ENCODE data around the gene CELA1.
"Not testable (repeated sequence)": the region's sequence is repeated elsewhere in the genome, so short reads cannot be mapped to it uniquely, and the experiment has no call there.

The CELA1 gene

DNA sequence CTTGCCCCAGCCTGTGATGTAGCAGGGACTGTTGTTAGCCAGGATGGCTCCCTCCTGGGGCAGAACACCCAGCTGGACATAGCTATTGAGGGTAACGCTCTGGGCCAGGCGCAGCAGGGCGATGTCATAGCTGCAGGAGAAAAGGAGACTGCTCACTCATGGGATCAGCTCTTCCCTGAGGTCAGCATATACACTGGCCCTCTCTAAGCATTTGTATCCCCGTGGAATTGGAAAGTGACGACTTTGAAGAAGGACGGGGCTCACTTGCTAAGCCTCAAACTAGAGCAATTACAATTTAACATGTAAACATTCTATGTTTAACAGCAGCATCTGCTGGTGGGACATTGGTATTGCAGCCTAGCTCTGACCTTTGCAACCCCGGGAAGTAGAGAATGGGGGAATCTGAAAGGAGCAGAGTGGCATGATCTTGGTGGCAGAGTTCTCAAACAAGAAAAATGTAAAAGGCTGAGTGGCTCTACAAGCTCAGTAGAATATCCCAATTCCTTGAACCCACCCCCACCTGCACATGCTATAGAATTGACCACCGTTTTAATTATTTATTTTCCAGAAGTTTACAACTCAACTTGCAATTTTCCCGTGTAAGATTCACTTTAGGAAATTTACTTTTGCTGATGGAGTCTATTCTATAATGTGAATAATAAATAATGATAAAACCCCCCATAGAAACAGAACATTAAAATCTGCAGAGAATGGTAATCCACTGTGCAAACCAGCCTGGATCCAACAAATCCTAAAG is 5.0 kb downstream of the CELA1 start:
- DNase-seq, result peak; percentile 55

DNA sequence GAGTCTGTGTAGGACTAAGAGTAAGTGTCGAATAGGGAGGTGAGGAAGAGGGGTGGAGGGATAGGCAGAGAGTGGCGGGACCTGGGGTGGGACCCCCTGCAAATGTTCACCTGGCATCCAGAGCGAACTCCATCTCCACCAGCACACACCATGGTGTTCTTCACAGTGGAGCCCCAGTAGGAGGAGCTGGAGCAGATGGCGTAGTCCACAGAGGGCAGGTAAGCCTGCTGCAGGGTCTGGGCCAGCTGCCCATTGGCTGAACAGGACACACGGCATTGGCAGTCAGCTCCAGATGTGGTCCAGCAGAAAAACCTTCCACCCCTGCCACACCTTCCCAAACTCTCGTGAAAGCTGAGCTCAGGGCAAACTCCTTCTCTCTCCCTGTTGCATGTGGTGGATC is 6.7 kb downstream of the CELA1 start:
- no peak for DNase-seq

DNA sequence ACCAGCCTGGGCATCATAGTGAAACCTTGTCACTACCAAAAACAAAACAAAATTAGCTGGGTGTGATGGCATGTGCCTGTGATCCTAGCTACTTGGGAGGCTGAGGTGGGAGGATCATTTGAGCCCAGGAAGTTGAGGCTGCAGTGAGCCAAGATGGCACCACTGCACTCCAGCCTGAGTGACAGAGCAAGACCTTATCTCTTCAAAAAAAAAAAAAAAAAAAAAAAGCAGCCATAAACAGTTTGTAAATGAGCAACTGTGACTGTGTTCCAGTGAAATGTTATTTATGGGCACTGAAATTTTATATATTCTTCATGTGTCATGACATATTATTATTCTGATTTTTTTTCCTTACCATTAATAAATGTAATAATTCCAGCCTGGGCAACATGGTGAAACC is 9.1 kb downstream of the CELA1 start:
- not testable (repeated sequence) for DNase-seq

DNA sequence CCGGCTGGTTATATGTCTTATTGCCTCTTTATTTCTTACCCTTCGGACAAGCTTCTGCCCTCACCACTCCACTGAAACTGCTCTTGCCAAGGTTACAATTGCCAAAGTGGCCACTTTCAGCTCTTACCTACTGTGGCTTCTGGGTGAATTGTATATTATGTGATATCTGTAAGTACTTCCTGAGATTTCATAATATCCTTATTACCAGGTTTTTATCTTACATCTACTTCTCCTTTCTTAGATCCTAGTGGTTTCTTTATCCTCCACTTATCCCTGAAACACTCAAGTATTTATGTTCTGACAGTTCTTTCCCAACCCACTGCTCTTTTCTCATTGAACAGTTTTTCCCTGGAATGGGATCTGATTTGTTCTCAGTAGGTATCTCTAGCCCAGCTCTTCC is 10.5 kb downstream of the CELA1 start:
- DNase-seq, result no peak

DNA sequence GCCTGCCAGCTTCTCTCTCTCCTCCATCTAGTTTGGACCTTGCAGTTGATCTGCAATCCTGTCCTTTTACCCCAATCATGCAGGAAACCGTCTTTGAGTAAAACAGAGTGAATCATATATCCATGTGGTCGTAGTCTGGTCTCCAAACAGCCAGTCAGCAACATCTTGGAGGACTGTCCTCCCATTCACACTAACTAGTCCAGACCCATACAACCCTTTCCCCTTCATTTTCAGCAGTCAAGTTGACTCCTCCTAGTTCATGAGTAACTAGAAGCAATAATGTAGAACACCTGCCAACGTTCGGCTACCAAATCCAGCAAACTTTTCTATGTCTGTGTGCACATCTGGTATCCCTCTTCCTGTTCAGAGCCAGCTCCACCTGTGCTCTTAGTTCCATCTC is 11.7 kb downstream of the CELA1 start:
- DNase-seq, result no peak

DNA sequence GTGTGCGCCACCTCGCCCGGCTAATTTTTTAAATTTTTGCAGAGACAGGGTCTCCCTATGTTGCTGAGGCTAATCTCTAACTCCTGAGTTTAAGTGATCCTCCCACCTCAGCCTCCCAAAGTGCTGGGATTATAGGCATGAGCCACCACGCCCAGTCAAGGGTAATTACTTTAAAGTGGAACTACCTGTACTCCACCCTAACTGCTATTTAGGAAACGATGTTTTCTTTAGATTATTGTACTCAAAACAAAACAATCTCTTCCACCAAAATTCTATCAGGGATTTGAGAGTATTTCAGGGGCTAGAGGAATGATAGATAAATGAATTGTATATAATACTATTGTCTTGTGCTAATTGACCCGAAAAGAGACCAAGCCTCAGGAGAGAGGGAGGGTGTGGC is 12.9 kb downstream of the CELA1 start:
- DNase-seq, result no peak

DNA sequence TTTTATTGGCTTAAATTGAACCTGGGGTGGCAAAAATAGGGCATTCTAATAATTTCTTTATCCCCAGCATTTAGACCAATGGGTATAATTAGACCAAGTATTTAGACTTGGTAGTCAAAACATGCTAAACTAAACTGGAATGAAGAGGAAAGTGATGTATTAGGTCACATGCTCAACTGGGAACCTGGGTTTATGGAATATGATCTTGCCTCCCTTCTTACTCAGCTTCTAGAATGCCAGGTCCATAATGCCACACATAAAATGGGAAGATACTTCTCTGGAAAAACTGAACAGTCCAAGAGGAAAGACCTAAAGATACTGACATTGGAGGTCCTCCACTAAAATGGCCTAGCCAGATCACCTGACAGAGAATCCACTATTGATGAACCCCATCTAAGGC is 16.3 kb downstream of the CELA1 start:
- DNase-seq, result no peak

DNA sequence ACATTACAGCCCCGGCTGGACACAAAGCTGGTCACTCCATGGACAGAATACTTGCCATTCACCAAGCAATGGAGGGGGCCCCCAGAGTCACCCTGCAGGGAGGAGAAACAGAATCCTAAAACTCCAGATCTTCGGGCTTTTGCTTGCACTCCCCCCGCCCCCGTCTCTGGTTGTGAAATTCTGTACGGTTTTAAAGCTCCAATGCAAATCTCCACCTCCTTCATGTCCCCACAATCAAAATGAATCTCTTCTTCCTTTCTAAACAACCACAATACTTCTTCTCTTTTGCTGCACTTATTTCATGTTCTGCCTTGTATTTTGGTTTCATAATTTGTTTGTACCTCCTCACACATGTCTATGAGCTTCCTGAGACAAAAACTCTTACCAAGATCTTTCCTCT is 16.7 kb downstream of the CELA1 start:
- no peak for DNase-seq

DNA sequence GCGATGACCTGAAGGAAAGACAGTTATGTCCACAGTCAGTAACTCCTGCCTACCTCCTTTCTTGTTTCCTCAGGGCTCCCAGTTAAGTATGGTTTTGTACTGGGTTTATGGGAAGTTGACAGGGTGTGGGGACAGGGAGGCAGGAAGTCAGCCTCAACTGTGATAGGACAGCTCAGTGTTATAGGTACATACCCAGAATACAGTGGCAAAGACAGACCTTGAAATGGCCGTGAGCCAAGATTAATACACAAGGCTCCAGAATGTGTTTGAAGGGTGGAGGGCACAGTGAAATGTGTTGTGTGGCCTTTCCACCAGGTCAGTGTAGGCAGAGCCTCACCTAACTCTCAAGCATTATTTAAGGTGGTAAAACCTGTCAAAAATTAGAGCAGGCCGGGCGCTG is 17.9 kb downstream of the CELA1 start:
- DNase-seq, result no peak

DNA sequence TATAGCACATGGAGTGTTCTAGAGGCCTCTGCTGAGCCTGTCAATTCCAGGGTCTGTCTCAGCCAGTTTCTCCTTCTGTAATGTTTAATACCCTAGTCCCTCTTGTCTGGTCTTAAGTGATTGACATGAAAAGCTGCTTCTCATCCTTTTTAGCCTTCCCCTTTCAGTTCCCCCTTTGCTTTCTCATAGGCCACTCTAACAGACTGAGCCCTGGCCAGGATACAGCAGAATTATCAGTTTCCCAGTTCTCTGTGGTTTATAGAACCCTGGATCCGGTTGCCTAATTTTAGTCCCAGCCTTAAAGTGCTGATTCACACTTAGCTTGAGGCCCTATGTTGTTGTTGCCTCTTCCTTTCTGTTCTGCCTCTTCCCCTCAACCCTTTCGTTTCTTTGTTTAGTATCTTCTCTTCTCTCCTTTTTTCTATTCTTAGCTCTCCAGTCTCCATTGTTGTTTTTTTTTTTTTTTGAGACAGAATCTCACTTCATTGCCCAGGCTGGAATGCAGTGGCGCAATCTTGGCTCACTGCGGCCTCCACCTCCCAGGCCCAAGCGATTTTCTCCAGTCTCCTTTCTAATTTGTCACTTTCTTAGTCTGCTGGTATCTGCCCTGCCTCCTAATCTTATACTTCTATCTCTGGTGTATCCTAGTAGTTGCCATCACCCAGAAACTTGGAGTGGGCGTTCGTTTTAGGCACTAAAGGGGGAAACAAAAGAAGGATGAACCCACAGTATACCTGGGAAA is 19.6 kb downstream of the CELA1 start:
- peak; percentile 36 for DNase-seq

DNA sequence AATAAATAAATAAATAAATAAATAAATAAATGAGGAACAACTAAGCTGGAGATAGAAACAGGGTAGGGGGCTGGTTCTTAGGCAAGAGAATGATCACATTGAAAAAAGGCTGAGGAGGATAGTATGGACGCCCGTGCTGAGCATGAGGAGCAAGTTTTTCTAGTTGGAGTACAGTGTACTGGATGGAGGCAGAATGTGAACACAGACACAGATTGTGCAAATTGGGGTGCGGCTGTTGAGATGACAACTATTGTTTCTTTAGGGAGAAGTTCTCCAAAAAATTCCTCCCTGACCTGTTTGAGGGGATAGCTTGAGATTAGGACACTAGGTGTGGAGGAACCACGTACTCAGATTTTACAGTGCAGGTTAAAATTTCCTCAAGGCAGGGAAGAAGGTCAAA is 21.5 kb downstream of the CELA1 start:
- DNase-seq, result no peak

DNA sequence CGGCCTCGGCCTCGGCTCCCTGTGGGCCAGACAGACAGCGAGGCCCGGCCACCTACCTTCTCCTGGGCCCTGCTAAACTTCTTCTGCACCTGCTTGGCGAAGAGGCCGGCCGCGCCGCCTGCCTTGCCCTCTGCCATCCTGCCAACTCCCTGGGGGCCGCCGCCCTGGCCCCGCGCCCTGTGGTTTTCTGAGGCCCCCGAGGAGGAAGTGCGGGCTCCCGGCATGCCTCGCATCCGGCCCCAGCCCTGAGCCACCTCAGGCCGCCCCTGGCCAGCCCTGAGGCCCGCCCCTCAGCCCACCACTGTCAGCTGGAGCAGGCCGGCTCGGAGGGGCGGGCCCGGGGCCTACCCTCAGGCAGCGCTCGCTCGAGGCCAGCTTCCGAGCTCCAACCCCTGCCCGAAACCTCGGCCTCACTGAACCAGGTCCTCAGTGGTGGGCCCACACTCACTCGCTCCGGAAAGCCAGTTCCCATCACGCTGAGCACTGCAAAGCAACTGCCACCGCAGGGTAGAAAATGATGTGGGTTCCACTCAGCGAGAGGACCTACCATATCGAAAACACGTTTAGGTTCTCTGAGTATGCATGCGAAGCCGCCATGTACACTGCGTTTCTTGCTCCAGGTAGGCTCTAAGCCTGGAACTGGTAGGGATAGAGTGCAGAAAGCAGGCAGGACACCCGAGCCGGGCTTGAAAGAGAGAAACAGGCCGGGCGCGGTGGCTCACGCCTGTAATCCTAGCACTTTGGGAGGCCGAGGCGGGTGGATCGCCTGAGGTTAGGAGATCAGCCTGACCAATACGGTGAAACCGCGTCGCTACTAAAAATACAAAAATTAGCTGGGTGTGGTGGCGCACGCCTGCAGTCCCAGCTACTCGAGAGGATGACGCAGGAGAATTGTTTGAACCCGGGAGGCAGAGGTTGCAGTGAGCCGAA is 22.2 kb downstream of the CELA1 start, which contains the start of gene BIN2:
Gene BIN2, minus strand, starts transcription at position 209 of the 930 bp plus-strand sequence. Its CDS starts 72 bp downstream, at position 137.
- no peak for DNase-seq

DNA sequence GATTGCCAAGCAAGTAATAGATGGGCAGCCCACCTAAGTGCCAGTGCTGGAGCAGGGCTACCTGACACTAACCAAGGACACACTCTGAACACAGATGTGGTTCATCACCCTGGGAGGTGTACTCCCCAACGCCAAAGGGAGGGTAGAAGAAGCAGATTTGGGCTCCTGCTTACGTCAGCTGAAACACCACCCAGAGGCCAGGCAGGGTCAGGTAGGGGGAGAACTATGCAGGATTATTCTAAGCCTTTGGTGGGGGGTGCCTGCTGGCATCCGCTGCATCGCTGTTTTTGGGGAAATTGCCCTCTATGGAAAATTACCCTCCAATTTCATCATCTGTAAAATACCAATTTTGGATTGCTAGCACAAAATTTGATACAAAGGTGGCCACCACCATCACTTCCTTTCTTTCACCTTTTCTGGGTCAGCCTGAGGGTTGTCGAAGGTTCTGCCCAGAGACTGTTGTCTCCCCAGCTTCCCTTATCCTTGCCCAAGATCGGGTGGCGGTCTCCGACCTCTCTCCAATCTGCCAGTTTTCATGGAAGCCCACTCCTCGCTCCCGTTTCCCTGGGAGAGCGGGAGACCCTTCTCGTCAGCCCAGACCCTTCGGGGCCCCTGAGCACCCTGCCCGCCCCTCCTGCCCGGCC is 23.0 kb downstream of the CELA1 start:
- no peak for DNase-seq

DNA sequence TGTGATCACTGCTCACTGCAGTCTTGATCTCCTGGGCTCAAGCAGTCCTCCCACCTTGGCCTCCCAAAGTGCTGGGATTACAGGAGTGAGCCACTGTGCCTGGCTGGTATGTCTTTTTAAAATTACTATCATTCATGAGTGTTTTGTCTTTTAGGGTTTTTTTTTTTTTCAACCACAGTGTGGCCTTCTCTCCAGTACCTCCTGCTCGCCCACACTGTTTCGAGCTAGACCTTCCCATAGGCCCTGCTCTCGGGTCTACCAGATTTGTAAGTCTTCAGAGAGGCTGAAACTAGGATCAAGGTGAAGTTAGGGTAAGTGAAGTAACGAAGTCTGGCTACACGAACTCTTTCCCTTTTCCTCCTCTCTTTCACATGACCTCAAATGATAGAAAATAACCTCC is 24.0 kb downstream of the CELA1 start:
- no peak for DNase-seq

DNA sequence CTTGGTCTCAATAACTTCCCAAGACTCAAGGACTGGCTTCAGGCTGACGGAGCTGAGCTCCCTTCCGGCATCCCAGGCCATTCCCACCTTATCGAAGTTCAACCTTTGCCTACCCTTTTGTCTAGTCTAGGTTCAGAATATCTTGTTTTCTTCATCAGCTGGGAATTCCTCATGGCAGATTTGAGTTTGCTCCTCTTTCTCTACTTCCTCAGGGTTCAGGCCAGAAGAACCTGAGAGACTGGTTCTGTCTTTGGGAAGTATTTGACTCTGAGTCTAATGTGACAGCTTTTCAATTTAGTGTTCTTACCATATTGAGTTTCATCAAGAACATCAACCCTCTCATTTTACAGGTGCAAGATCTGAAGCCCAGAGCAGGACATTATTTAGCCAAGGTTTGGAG is 24.6 kb downstream of the CELA1 start:
- no peak for DNase-seq

DNA sequence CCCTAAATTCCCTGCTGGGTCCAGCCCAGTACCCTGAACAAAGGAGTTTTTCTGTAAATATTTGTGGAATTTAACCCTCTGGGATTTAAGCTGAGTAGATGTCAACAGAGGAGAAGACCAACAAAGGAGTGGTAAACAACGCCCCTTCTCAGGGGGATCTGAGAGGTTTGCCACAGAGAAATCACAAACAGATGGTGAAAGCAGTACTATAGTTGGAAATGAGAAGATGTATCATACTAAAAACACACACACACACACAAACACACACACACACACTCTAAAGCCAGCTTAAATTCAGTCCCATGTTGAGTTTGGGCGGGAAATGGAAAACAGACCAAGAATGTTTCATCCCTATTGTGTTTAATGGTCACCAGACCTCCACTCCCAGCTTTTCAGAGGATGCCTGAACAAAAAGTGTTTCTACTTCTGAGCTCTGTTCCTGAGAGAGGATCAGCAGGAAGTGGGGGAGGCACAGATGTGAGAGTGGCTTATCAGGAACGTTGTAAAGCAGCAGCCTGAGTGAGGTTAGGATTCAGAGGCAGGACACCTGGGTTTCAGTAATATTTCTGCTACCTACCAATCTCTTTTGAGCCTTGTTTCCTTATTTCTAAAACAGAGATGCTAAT is 25.7 kb downstream of the CELA1 start:
- no peak for DNase-seq

DNA sequence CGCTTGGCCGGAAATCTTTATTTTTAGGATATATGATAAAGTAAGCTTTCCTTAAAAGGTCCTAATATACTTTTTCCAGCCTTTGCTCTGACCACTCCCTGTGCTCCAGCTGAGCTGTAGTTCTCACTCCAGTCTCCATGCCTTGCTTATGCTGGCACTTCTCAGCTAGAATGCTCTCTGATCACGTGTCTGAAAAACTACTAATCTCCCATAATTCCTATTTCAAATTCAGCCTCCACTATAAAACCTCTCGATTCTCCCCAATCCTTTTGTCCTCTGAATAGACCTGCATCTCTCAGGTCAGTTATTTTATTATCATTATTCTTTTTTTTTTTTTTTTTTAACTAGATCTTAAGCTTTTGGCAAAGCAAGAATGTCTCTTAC is 26.2 kb downstream of the CELA1 start:
- DNase-seq, result no peak

DNA sequence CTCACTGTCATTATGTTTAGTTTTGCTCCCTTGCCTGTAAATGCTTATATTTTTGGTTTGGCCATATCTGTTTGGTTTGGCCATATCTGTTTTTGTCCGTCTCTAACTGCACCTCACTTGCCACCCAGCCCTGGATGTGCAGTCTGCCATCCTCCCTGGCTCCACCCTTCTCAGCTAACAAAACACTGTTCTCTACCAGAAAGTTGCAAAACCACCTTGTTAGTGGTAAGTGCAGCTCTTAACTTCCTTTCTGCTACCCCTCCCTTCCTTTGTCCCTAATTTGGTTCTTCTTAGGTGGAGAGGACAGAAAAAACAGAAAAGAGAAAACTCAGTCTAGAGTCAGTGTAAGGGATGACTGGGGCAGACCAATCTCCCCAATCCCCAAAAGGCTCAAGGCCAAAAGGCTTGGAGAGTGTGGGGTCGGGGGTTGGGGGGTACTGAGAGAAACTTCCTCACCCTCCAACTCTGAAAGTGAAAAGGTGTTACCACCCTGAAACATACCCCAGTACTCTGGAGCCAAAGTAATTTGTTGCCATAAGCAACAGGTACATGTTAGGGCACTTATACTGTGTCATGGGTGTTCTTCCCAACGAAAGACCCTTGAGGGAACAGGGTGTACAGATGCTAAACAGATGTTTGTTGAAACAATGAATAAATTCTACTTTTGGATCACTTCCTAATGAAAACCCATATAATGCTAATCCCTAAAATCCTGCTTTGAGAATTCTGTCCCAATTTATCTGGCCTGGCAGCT is 27.5 kb downstream of the CELA1 start:
- no peak for DNase-seq

DNA sequence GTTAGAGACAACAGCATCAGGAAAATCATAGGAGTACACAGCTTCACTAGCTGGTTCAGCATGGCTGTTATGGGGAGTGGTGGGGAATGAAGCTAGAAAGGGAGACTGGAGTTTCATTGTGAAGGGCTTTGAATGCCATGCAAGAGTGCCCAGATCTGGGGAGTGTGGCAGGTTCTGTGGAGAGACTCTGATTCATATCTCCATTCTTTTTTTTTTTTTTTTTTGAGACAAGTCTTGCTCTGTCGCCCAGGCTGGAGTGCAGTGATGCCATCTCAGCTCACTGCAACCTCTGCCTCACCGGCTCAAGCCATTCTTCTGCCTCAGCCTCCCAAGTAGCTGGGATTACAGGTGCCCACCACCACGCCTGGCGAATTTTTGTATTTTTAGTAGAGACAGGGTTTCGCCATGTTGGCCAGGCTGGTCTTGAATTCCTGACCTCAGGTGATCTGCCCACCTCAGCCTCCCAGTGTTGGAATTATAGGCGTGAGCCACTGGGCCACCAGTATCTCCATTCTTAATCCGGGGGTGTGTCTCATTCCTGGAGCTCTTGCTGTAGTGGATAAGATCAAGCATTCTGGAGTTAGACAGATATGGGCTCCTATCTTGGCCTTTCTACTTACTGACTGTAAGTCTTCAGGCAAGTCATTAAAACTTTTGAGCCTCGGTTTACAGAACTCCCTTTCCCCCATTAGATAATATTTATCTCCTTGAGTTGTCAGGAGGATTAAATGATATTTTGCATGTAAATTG is 28.2 kb downstream of the CELA1 start:
- DNase-seq, result not testable (repeated sequence)

DNA sequence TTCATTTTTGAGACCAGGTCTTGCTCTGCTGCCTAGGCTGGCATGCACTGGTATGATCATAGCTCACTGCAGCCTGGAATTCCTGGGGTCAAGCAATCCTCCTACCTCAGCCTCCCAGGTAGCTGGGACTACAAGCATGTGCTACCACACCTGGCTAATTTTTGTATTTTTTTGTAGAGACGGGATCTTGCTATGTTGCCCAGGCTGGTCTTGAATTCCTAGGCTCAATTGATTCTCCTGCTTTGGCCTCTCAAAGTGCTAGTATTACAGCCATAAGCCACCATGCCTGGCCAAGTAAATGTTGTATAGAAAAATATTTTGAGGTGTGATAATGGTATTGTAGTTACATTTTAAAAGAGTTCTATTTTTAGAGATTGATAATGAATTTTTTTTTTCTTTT is 35.1 kb downstream of the CELA1 start:
- no peak for DNase-seq

All from kidney glomerular epithelial cell (primary cell).